Bronchial epithelial cell (primary cell): ENCODE results near the gene LOXHD1. TPM values are rescaled to one million over a fixed set of nuclear protein-coding genes. Genes with fewer than 3 reads are reported as not detected.

Source experiments
- DNase-seq: peaks from one replicate; pipeline ENCODE4 v3.0.0-alpha.2; 2010; ENCODE audit warnings: low read depth
- FAIRE-seq: peaks from 2 replicates; lab custom pipeline; 2011; peaks lifted over from hg19 to GRCh38; lab: Jason Lieb, UNC
- H3K27me3 ChIP-seq: 2 replicates; pipeline ENCODE4 v1.5.1; 2011; ENCODE audit warnings: low read length; ENCODE audit not compliant: control insufficient read depth, insufficient read depth
- H3K36me3 ChIP-seq: 2 replicates; pipeline ENCODE4 v1.5.1; 2011; ENCODE audit warnings: low read length; ENCODE audit not compliant: control insufficient read depth, insufficient read depth
- H3K4me3 ChIP-seq: 2 replicates; pipeline ENCODE4 v1.5.1; 2011; ENCODE audit warnings: mild to moderate bottlenecking, low read depth, low read length, control low read depth
- total RNA-seq: library from RNA; depleted of rRNA; stranded (reverse); fragments of >200 nt; gene quantifications from 2 replicates; pipeline ENCODE4 v1.2.1, GENCODE V29; 2014
- TF ChIP-seq, protein P1 (sequence below): IDR thresholded peaks from 2 replicates; pipeline ENCODE4 v1.5.1; 2011; ENCODE audit warnings: mild to moderate bottlenecking, moderate library complexity, low read length, control low read depth, inconsistent platforms; ENCODE audit not compliant: insufficient read depth, severe bottlenecking

Gene LOXHD1
- total RNA-seq, 1 donor from 2014 or later: not detected

DNA sequence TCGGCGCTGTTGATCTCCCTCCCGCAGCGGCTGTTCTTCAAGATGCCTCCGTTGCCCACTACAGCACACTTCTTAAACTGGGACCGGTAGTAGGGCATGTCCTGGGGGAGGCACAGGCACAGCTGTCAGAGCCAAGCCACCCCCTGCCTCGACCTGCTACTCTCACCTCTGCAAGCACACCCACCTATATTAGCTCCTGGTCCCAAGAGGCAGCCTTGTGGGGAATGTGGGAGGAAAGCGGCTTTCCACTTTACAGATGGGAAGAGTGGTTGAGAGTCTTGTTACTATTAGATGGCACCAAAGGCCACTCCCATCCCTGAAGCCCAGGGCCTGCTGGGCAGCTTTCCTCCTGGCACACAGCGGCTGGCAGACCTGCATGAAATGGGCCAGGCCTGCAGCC is 29.2 kb upstream of the LOXHD1 start:
- Histone ChIP-seq H3K27me3 (peaks cover 1% of the 10 kb centered on the region), H3K4me3 (no peak overlapping the region), H3K36me3 (no peaks in the 10 kb centered on the region)
- TF ChIP-seq, protein P1, sequence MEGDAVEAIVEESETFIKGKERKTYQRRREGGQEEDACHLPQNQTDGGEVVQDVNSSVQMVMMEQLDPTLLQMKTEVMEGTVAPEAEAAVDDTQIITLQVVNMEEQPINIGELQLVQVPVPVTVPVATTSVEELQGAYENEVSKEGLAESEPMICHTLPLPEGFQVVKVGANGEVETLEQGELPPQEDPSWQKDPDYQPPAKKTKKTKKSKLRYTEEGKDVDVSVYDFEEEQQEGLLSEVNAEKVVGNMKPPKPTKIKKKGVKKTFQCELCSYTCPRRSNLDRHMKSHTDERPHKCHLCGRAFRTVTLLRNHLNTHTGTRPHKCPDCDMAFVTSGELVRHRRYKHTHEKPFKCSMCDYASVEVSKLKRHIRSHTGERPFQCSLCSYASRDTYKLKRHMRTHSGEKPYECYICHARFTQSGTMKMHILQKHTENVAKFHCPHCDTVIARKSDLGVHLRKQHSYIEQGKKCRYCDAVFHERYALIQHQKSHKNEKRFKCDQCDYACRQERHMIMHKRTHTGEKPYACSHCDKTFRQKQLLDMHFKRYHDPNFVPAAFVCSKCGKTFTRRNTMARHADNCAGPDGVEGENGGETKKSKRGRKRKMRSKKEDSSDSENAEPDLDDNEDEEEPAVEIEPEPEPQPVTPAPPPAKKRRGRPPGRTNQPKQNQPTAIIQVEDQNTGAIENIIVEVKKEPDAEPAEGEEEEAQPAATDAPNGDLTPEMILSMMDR: no peak
- no peak for FAIRE-seq
- DNase-seq: no peak

DNA sequence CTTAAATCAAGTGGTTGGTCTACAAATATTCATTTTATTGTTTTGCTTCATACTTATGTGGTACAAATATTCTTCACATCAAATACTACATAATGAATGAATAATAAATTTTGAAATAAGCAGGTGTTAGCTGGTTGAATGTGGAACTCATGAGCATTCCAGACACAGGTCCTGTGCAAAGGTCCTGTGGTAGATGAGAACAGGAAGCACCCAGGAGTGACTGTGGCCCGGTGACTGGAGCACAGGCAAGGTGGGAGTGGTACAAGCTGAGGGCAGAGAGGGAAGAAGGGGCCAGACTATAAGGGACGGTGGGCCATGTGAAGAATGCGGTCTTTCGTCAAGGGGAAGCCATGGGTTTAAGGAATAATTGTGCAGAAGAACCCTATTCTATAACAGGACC is 26.2 kb upstream of the LOXHD1 start:
- FAIRE-seq (no peak), DNase-seq (no peak)
- H3K36me3 ChIP-seq: no peaks in the 10 kb centered on the region

DNA sequence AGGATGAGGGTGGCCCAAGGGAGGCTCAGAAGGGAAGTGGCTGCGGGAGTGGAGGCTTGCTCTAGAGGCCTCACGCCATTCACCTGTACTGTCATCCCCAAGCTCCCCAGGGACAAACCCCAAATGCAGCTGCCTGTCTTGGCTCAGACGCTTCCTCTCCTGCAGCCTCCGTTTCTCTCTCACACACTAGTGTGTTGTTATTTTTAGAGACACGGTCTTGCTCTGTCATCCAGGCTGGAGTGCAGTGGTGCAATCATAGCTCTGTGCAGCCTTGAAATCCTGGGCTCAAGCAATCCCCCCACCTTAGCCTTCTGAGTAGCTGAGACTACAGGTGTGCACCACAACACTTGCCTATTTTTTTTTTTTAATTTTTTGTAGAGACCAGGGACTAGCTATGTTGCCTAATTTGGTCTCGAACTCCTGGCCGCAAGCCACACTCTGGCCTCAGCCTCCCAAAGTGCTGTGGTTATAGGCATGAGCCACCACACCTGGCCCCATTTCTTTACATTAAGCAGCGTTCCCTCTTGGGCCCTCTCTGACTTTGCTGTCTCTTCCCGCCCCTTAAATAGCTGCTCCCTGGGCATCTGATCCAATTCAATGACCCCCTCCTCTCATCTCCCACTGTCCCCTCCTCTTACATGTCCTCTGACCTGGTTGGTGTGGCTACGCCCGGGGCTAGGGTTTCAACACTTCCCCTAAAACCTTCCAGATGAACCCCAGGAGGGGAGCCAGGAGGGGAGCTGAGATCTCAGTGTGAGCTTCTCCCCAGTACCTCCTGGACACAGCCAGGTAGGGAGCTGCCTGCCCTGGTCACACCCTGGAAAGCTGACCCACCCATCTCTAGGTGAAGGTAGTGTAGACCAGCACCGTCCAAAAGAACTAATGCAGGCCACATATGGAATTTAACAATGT is 24.0 kb upstream of the LOXHD1 start:
- DNase-seq: no peak
- TF ChIP-seq, protein P1: no peak
- no peak for FAIRE-seq
- no peaks in the 10 kb centered on the region for H3K27me3 ChIP-seq
- H3K4me3 ChIP-seq: no peak overlapping the region
- no peaks in the 10 kb centered on the region for H3K36me3 ChIP-seq

More for the DNA sequence above, 26.2 kb upstream of the LOXHD1 start:
- no peak overlapping the region for H3K4me3 ChIP-seq
- no peaks in the 10 kb centered on the region for H3K27me3 ChIP-seq
- TF ChIP-seq, protein P1: no peak

DNA sequence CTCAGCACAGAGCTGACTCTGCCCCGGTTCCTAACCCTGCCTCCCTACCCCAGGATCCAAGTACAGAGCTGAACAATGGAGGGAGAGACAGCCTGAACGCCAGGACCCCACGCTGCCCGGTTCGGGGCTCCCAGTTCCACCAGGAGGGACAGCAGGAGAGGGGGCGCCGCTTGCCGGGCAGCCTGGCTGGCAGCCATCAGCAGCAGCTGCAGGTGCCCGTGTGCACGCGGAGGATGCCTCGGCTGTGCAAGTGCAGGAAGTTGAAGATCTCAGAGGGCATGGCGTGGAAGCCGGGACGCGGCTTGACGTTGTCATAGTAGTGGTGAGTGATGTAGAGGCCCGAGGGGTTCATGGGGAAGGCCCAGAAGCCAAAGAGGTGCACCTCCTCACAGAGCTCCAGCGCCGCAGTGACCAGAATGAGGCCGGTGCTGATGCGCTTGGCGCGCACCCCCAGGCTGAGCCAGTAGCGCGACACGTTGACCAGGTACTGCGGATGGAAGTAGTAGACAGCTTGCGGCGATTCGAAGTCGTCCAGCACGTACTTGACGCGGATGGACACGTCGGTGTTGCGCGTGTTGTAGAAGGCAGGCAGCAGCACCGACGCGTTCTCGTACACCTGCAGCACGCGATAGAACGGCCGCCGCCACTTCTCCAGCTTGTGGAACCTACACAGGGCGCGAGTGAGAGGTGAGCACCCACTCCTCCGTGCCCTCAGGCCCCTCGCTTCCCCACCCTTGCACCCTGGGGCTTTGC is 23.0 kb upstream of the LOXHD1 start:
- Histone ChIP-seq H3K4me3 (no peak overlapping the region), H3K36me3 (no peaks in the 10 kb centered on the region), H3K27me3 (no peaks in the 10 kb centered on the region)
- DNase-seq (no peak), FAIRE-seq (no peak)
- TF ChIP-seq, protein P1: no peak

DNA sequence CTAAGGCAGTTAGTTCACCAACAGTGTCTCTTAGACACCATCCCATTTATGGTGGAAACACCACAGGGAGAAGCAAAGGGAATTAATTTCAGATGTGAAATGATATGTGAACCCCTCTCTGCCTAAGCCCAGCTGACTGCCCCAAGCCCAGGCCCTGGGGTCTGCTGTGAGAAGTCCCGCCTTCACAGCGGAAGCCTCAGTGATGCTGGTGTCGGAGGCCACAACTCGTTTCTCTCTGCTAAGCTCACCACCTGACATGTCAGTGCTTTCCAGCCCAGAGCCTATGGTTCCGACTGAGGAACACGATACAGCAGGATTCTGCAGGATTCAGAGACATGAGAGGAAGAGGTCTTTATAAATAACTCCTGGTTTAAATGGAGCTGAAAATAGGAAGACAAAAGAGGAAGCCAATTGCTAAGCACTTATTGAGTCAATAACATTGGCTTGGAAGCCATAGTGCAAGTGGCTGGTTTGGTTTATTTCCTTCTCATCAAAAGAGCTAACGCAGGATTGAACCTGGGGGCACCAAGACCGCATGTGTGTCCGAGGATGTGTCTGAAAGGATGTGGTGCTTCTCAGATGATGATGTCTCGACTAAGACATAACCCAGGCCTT is 21.9 kb upstream of the LOXHD1 start:
- Histone ChIP-seq H3K4me3 (no peak overlapping the region), H3K27me3 (no peaks in the 10 kb centered on the region), H3K36me3 (no peaks in the 10 kb centered on the region)
- TF ChIP-seq, protein P1: no peak
- peak; percentile 52 for FAIRE-seq
- no peak for DNase-seq
